Karpas-422 (cell line): ENCODE data around the gene GPI. TPM values are rescaled to one million over a fixed set of nuclear protein-coding genes. Genes with fewer than 3 reads are reported as not detected.
A peak's percentile ranks its signal among the peaks of the same experiment; 100 is the strongest.

ENCODE experiments used
- DNase-seq: peaks from one replicate; pipeline ENCODE4 v3.0.0-alpha.2; 2015
- H2AFZ ChIP-seq: fragments of 200-600 bp; sonication (generic); 2 replicates; pipeline ENCODE4 v1.6.1; 2014; ENCODE audit warnings: antibody characterized with exemption, low read length, mixed read lengths
- H3K27ac ChIP-seq: fragments of 200-600 bp; sonication (generic); 2 replicates; pipeline ENCODE4 v1.5.1; 2014; ENCODE audit warnings: mild to moderate bottlenecking, low read length, moderate library complexity
- H3K27me3 ChIP-seq: fragments of 200-600 bp; sonication (generic); 2 replicates; pipeline ENCODE4 v1.6.1; 2014; ENCODE audit warnings: low read length, mixed read lengths
- H3K36me3 ChIP-seq: fragments of 200-600 bp; sonication (generic); 2 replicates; pipeline ENCODE4 v1.6.1; 2014; ENCODE audit warnings: low read length, mixed read lengths; ENCODE audit not compliant: insufficient read depth
- H3K4me1 ChIP-seq: fragments of 200-600 bp; sonication (generic); 2 replicates; pipeline ENCODE4 v1.6.1; 2014; ENCODE audit warnings: mild to moderate bottlenecking, low read length, mixed read lengths
- H3K4me2 ChIP-seq: fragments of 200-600 bp; sonication (generic); 2 replicates; pipeline ENCODE4 v1.6.1; 2014; ENCODE audit warnings: low read length, low read depth, mild to moderate bottlenecking; ENCODE audit not compliant: poor library complexity, severe bottlenecking
- H3K4me3 ChIP-seq: fragments of 200-600 bp; sonication (generic); 2 replicates; pipeline ENCODE4 v1.5.1; 2014; ENCODE audit warnings: mild to moderate bottlenecking, antibody characterized with exemption, low read length, mixed read lengths
- H3K79me2 ChIP-seq: fragments of 200-600 bp; sonication (generic); 2 replicates; pipeline ENCODE4 v1.6.1; 2014; ENCODE audit warnings: mild to moderate bottlenecking, low read length, mixed read lengths
- H3K9ac ChIP-seq: fragments of 200-600 bp; sonication (generic); 2 replicates; pipeline ENCODE4 v1.6.0; 2014; ENCODE audit warnings: low read length
- H3K9me2 ChIP-seq: fragments of 200-600 bp; sonication (generic), shearing (Covaris generic); replicated peaks from 2 replicates; pipeline ENCODE4 v1.6.0; 2014; ENCODE audit warnings: mild to moderate bottlenecking, low read length, moderate library complexity; ENCODE audit not compliant: insufficient read depth
- H3K9me3 ChIP-seq: fragments of 300-700, 200-600 bp; sonication (generic); 2 replicates; pipeline ENCODE4 v1.6.1; 2014; ENCODE audit warnings: low read length, mixed read lengths
- H4K20me1 ChIP-seq: fragments of 200-600 bp; sonication (generic); 2 replicates; pipeline ENCODE4 v1.6.1; 2014; ENCODE audit warnings: mild to moderate bottlenecking, antibody characterized with exemption, low read length, low read depth; ENCODE audit not compliant: insufficient read depth
- total RNA-seq: library from RNA; depleted of rRNA; stranded (reverse); fragments of >200 nt; shearing (Covaris generic); gene quantifications from 2 replicates; pipeline ENCODE4 v1.2.3, GENCODE V29; 2014; ENCODE audit warnings: low replicate concordance

The GPI gene
- total RNA-seq, 1 experiment from 2014 or later: 219 TPM

GRCh38 chr19:34416021-34416545 is 51.1 kb downstream of the GPI start:
- no peaks in the 10 kb centered on the region for H4K20me1 ChIP-seq
- no peaks in the 10 kb centered on the region for H3K27me3 ChIP-seq
- no peak overlapping the region for H3K27ac ChIP-seq
- no peaks in the 10 kb centered on the region for H3K4me1 ChIP-seq
- no peaks in the 10 kb centered on the region for H3K9me3 ChIP-seq
- H3K79me2 ChIP-seq: peaks cover 40% of the 10 kb centered on the region
- H3K9ac ChIP-seq: no peak overlapping the region
- no peak overlapping the region for H3K4me2 ChIP-seq
- peaks cover 46% of the 10 kb centered on the region for H3K36me3 ChIP-seq
- no peak for DNase-seq
- no peak overlapping the region for H2AFZ ChIP-seq
- no peak overlapping the region for H3K4me3 ChIP-seq
- no peaks in the 10 kb centered on the region for H3K9me2 ChIP-seq

DNA sequence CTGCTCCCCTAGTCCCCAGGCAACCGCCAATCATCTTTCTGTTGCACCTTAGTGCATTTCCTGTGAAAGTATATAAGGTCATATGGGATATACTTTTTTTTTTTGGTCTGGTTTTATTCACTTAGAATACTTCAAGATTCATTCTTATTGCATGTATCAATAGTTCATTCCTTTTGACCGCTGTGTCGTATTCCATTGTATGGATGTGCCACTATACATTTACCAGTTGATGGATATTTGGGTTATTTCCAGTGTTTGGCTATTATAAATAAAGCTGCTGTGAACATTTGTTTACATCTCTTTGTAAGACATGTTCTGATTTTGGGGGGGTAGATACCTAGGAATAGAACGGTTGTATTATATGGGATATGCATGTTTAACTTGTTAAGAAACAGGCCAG is 53.3 kb downstream of the GPI start:
- Histone ChIP-seq H3K4me1 (no peaks in the 10 kb centered on the region), H4K20me1 (no peaks in the 10 kb centered on the region), H2AFZ (no peak overlapping the region), H3K79me2 (peaks cover 41% of the 10 kb centered on the region), H3K27ac (no peak overlapping the region), H3K36me3 (peaks cover 47% of the 10 kb centered on the region), H3K9ac (no peak overlapping the region), H3K9me2 (no peaks in the 10 kb centered on the region), H3K4me3 (no peak overlapping the region), H3K4me2 (no peak overlapping the region), H3K9me3 (no peaks in the 10 kb centered on the region), H3K27me3 (no peaks in the 10 kb centered on the region)
- DNase-seq: no peak

- Histone ChIP-seq H3K36me3 (peaks cover 18% of the 10 kb centered on the region; the same call in 1 of the 2 replicates), H3K4me3 (no peak overlapping the region), H3K9me2 (no peaks in the 10 kb centered on the region), H3K9me3 (no peaks in the 10 kb centered on the region), H3K4me2 (no peak overlapping the region), H3K27ac (no peak overlapping the region), H4K20me1 (peaks cover 19% of the 10 kb centered on the region), H3K9ac (no peak overlapping the region), H3K4me1 (peaks cover 28% of the 10 kb centered on the region), H3K27me3 (no peaks in the 10 kb centered on the region), H3K79me2 (peaks cover 48% of the 10 kb centered on the region), H2AFZ (no peak overlapping the region)
- no peak for DNase-seq
Measured at GRCh38 chr19:34426096-34426661, 61.2 kb downstream of the GPI start.

DNA sequence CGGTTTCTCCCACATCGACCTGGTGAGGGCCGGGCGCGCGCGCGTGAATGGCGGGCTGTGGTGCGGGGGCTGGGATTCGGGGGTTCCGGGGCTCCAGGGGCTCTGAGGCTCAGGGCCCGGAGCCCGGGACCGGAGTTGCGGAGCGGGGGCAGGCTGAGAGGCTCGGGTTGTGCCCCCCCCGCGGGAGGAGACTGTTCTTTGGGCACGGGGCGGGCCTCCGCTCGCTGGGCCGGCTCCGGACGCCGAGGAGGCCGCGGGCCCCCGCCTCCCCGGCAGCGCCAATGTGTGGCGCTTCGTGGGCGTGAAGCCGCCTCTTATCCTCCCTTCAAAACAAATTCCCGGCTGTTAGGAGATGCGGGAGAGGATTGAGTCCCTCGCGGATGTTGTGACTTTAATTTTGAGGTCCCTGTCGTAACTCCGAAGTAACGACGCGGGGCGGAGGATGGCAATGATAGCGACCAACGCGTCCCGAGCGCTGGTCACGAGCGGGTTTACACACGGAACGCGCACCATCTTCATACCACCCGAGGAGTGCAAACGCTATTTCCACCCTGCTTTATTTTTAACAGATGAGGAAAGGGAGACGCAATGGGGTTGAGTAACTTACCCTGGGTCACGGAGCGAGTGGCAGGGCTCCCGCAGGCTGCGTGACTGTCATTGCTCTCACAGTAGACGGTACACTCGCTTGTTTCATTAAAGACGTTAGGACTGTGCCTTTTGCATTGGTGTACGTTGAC is 63.7 kb downstream of the GPI start:
- H2AFZ ChIP-seq: peak overlapping the region; percentile 70; the same call in 1 of the 2 replicates

GRCh38 chr19:34429553-34429952 is 64.6 kb downstream of the GPI start:
- peaks cover 67% of the 10 kb centered on the region for H3K79me2 ChIP-seq
- peaks cover 39% of the 10 kb centered on the region; the same call in 1 of the 2 replicates for H3K36me3 ChIP-seq
- H4K20me1 ChIP-seq: peaks cover 44% of the 10 kb centered on the region
- peak overlapping the region; percentile 95 for H3K4me2 ChIP-seq
- H3K9me3 ChIP-seq: no peaks in the 10 kb centered on the region
- peak overlapping the region; percentile 98 for H3K9ac ChIP-seq
- H3K27me3 ChIP-seq: no peaks in the 10 kb centered on the region
- peak overlapping the region; percentile 98 for H3K4me3 ChIP-seq
- no peak for DNase-seq
- H3K27ac ChIP-seq: peak overlapping the region; percentile 80; the same call in 1 of the 2 replicates
- no peak overlapping the region for H2AFZ ChIP-seq
- H3K4me1 ChIP-seq: peaks cover 30% of the 10 kb centered on the region
- no peaks in the 10 kb centered on the region for H3K9me2 ChIP-seq

More for the DNA sequence above, 63.7 kb downstream of the GPI start:
- Histone ChIP-seq H3K27me3 (no peaks in the 10 kb centered on the region), H3K4me1 (peaks cover 30% of the 10 kb centered on the region), H3K36me3 (peaks cover 37% of the 10 kb centered on the region; the same call in 1 of the 2 replicates), H3K9me2 (no peaks in the 10 kb centered on the region), H3K79me2 (peaks cover 67% of the 10 kb centered on the region), H3K9ac (peak overlapping the region; percentile 98), H3K4me2 (peak overlapping the region; percentile 95), H3K4me3 (peak overlapping the region; percentile 98), H3K9me3 (no peaks in the 10 kb centered on the region), H3K27ac (peak overlapping the region; percentile 80), H4K20me1 (peaks cover 37% of the 10 kb centered on the region)
- DNase-seq: peak; percentile 60

DNA sequence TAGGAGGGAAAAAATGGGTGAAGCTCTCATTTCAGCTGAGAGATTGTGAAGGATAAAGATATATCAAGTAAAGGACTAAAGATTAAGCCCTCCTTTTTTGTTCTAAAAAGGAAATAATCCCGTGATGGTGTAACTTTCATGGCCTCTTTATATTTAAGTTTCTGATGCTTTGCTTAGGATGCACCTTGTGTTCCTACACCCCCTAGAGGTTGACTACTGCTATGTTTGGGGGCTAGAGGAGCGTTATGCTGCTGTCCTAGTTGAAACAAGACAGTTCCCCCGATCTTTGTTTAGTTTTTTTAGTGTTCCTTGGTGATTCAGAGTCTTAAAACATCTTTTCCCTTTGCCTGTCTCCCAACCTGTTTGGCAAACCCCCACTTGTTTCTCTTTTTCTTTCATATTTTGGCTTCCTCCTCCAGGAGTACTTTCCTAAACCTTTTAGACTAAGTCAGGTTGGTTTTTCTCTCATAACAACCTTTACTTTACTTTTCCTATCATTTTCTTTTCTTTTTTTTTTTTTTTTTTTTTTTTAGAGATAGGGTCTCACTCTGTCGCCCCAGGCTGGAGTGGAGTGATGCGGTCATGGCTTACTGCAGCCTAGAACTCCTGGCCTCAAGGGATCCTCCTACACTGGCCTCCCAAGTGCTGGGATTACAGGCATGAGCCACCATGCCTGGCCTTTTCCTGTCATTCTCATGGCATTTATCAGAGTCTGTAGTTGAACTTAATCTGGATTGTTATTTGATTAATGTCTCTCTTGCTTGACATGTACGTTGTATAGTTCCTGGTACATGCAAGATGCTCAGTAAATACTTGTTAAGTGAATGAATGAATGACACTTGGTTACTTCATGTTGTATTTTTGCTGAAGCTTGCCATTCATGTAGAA is 66.0 kb downstream of the GPI start:
- peak; percentile 82 for DNase-seq
- Histone ChIP-seq H2AFZ (no peak overlapping the region), H3K27ac (0 out of 2 replicates have a peak overlapping the region, but pooled peaks have one; percentile 12), H3K27me3 (no peaks in the 10 kb centered on the region), H3K79me2 (peaks cover 81% of the 10 kb centered on the region), H3K9me2 (no peaks in the 10 kb centered on the region), H3K36me3 (peaks cover 50% of the 10 kb centered on the region; the same call in 1 of the 2 replicates), H3K4me3 (peak overlapping the region; percentile 98), H3K9me3 (no peaks in the 10 kb centered on the region), H3K9ac (peak overlapping the region; percentile 98), H3K4me2 (peak overlapping the region; percentile 95), H3K4me1 (peaks cover 30% of the 10 kb centered on the region), H4K20me1 (peaks cover 44% of the 10 kb centered on the region)

DNA sequence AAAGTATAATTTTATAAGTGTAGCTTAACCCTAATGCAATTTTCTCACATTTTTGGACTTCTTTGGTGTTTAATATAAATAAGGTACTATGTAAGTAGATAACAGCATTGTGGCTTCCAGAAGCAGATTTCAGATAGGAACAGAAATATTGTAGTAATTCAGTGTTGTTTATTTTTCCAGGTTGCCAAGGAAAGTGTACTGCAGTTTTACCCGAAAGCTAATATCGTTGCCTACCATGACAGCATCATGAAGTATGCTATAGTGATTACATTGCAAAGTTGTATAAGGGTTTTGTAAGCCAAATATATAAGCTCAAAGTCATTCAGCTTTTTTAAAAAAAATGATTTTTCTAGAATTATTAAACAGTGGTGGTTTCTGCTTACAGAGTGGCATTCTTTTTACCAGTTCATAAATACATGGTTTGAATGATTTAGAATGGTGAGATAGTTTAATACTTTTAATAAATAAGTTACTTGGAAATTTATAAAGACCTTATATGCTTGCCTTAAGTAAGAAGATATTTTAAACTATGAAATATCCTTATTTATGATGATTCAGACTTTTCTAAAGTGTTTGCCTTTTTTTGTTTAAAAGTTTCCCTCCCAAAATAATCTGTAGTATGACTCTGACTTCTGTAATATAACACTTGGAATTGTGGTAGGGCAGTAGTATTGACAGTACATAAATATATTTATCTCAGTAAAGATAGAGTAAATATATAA is 66.8 kb downstream of the GPI start:
- no peaks in the 10 kb centered on the region for H3K9me3 ChIP-seq
- no peak overlapping the region for H3K9ac ChIP-seq
- peaks cover 47% of the 10 kb centered on the region for H4K20me1 ChIP-seq
- no peak overlapping the region for H3K4me2 ChIP-seq
- H3K27ac ChIP-seq: no peak overlapping the region
- DNase-seq: no peak
- no peak overlapping the region for H2AFZ ChIP-seq
- H3K4me1 ChIP-seq: peaks cover 30% of the 10 kb centered on the region
- peaks cover 48% of the 10 kb centered on the region for H3K36me3 ChIP-seq
- no peaks in the 10 kb centered on the region for H3K27me3 ChIP-seq
- H3K9me2 ChIP-seq: no peaks in the 10 kb centered on the region
- H3K79me2 ChIP-seq: peaks cover 88% of the 10 kb centered on the region
- H3K4me3 ChIP-seq: no peak overlapping the region
